ENCODE results near the gene SSH2. TPM values are rescaled to one million over a fixed set of nuclear protein-coding genes. Genes with fewer than 3 reads are reported as not detected.
"Not testable (repeated sequence)": the region's sequence is repeated elsewhere in the genome, so short reads cannot be mapped to it uniquely, and the experiment has no call there.

The SSH2 gene
- total and polyA plus RNA-seq, 2 donors from 2014 or later: 19.7 to 62.5 TPM

DNA sequence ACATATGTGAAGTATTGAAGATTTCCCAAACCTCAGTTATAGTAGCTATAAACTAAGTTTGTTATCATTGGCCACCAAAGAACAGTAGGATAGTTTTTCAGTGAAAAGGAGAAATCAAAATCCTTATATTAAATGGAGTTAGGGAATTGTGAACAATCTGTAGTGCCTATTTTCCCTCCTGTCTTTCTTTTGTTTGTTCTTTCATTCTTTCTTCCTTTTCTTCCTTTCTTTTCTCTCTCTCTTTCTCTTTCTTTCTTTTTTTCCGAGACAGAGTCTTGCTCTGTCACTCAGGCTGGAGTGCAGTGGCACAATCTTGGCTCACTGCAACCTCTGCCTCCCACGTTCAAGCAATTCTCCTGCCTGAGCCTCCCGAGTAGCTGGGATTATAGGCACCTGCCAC lies 48.8 kb downstream of the SSH2 start:
- DNase-seq (no peak), FAIRE-seq (no peak)
- intact Hi-C loops (cut with DNase I): no loop called here
- H3K4me1 ChIP-seq (ENCODE audit: control insufficient read depth in 2 of 3, insufficient read depth in 2 of 3, low read depth in 1 of 3, low read length in 3 of 3): no peaks in the 10 kb centered on the region
- H3K27me3 ChIP-seq (ENCODE audit: control insufficient read depth, insufficient read depth, low read length): no peaks in the 10 kb centered on the region
- H3K9me3 ChIP-seq (ENCODE audit: control insufficient read depth in 2 of 3, insufficient read depth in 1 of 3, low read length in 3 of 3): no peaks in the 10 kb centered on the region
- H3K4me3 ChIP-seq (ENCODE audit: low read length in 3 of 3): no peak overlapping the region
- H3K36me3 ChIP-seq (ENCODE audit: control insufficient read depth in 2 of 3, insufficient read depth in 3 of 3, low read length in 3 of 3): no peaks in the 10 kb centered on the region
- no peak for TF ChIP-seq CTCF (IDR thresholded peaks at IDR 0.05; ENCODE audit: borderline replicate concordance, extremely low read depth, insufficient read depth)
- no peak overlapping the region for H3K9ac ChIP-seq (ENCODE audit: low read length in 3 of 3)
- no peak overlapping the region for H3K27ac ChIP-seq (ENCODE audit: low read depth in 2 of 2, low read length in 2 of 2)

- Histone ChIP-seq H3K27me3 (ENCODE audit: control insufficient read depth, insufficient read depth, low read length) (no peaks in the 10 kb centered on the region), H3K9me3 (ENCODE audit: control insufficient read depth in 2 of 3, insufficient read depth in 1 of 3, low read length in 3 of 3) (no peaks in the 10 kb centered on the region), H3K36me3 (ENCODE audit: control insufficient read depth in 2 of 3, insufficient read depth in 3 of 3, low read length in 3 of 3) (no peaks in the 10 kb centered on the region), H3K9ac (ENCODE audit: low read length in 3 of 3) (no peak overlapping the region), H3K4me3 (ENCODE audit: low read length in 3 of 3) (no peak overlapping the region), H3K27ac (ENCODE audit: low read depth in 2 of 2, low read length in 2 of 2) (no peak overlapping the region), H3K4me1 (ENCODE audit: control insufficient read depth in 2 of 3, insufficient read depth in 2 of 3, low read depth in 1 of 3, low read length in 3 of 3) (no peaks in the 10 kb centered on the region)
- DNase-seq (no peak), FAIRE-seq (no peak)
- TF ChIP-seq CTCF (IDR thresholded peaks at IDR 0.05; ENCODE audit: borderline replicate concordance, extremely low read depth, insufficient read depth): no peak
- intact Hi-C loops (cut with DNase I): no loop called here
These were observed 50.0 kb downstream of the SSH2 start for GRCh38 chr17:29880031-29880430.

DNA sequence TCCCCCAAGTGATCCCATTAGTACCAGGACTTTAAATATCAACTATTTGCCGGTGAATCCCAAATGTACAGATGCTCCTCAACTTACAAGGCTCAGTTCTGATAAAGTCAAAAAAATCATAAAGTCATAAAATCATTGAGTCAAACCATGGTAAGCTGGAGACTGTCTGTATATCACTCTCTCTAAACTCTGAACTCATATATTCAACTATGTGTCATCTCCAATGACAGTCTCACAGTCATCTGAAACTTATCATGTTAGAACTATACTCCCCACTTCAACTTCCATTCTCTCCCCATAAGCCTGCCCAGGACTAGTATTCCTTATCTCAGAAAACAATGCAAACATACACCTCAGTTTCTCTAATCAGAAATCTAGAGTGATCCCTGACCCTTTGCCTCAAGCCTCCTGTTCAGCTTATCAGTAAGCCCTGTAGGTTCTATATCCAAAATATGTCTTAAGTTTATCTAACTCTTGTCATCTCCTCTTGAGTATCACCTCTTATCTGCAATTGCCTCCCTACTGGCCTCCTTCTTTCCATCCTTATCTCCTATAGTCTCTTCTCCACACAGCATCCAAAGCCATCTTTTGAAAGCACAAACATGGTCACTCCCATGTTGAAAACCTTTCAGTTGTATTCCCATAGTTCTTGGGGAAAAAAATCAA lies 55.0 kb downstream of the SSH2 start:
- no peak overlapping the region for H3K27ac ChIP-seq (ENCODE audit: low read depth in 2 of 2, low read length in 2 of 2)
- FAIRE-seq (no peak), DNase-seq (no peak)
- intact Hi-C loops (cut with DNase I): no loop called here
- no peaks in the 10 kb centered on the region for H3K4me1 ChIP-seq (ENCODE audit: control insufficient read depth in 2 of 3, insufficient read depth in 2 of 3, low read depth in 1 of 3, low read length in 3 of 3)
- H3K27me3 ChIP-seq (ENCODE audit: control insufficient read depth, insufficient read depth, low read length): no peaks in the 10 kb centered on the region
- H3K9me3 ChIP-seq (ENCODE audit: control insufficient read depth in 2 of 3, insufficient read depth in 1 of 3, low read length in 3 of 3): no peaks in the 10 kb centered on the region
- no peak for TF ChIP-seq CTCF (IDR thresholded peaks at IDR 0.05; ENCODE audit: borderline replicate concordance, extremely low read depth, insufficient read depth)
- H3K9ac ChIP-seq (ENCODE audit: low read length in 3 of 3): no peak overlapping the region
- H3K36me3 ChIP-seq (ENCODE audit: control insufficient read depth in 2 of 3, insufficient read depth in 3 of 3, low read length in 3 of 3): no peaks in the 10 kb centered on the region
- no peak overlapping the region for H3K4me3 ChIP-seq (ENCODE audit: low read length in 3 of 3)

GRCh38 chr17:29874358-29874757 lies 55.7 kb downstream of the SSH2 start:
- H3K36me3 ChIP-seq (ENCODE audit: control insufficient read depth in 2 of 3, insufficient read depth in 3 of 3, low read length in 3 of 3); H3K27me3 ChIP-seq (ENCODE audit: control insufficient read depth, insufficient read depth, low read length); H3K4me3 ChIP-seq (ENCODE audit: low read length in 3 of 3); H3K27ac ChIP-seq (ENCODE audit: low read depth in 2 of 2, low read length in 2 of 2); intact Hi-C loops (cut with DNase I); FAIRE-seq; H3K9me3 ChIP-seq (ENCODE audit: control insufficient read depth in 2 of 3, insufficient read depth in 1 of 3, low read length in 3 of 3); H3K4me1 ChIP-seq (ENCODE audit: control insufficient read depth in 2 of 3, insufficient read depth in 2 of 3, low read depth in 1 of 3, low read length in 3 of 3); H3K9ac ChIP-seq (ENCODE audit: low read length in 3 of 3); DNase-seq: not testable (repeated sequence)

All from kidney (tissue), 14 donors.